ENCODE data around the gene IFNA8. TPM values are rescaled to one million over a fixed set of nuclear protein-coding genes. Genes with fewer than 3 reads are reported as not detected.
"Not testable (repeated sequence)": the region's sequence is repeated elsewhere in the genome, so short reads cannot be mapped to it uniquely, and the experiment has no call there.

The IFNA8 gene
- total RNA-seq (2014; rRNA removed), result not detected in 2 replicates
- polyA plus RNA-seq (2012), result not detected

- DNase-seq (ENCODE audit: low read depth), result no peak
Measured at GRCh38 chr9:21408817-21409216, at the start of gene IFNA8. IFNA8 (plus strand) TSS chr9:21409117; CDS start chr9:21409177, 60 bp downstream.

DNA sequence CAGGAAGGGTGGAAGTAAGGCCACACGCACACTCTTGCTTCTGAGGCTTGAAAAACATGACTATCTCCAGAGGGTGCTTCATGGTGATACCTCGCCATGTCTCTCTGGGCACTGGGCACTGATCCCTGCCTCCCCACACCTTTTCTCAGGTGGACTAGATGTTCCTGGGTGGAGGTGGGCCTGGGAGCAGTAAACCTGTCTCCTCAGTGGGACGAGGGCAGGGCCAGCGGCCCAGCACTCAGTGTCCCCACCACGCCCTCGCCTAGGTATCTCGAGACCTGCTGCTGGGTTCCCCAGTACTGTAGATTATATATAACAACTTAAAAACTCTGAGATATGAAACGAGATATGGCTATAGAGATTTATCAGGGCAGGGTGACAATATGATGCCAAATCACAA is 46.6 kb upstream of the IFNA8 start:
- DNase-seq (ENCODE audit: low read depth), result no peak

DNA sequence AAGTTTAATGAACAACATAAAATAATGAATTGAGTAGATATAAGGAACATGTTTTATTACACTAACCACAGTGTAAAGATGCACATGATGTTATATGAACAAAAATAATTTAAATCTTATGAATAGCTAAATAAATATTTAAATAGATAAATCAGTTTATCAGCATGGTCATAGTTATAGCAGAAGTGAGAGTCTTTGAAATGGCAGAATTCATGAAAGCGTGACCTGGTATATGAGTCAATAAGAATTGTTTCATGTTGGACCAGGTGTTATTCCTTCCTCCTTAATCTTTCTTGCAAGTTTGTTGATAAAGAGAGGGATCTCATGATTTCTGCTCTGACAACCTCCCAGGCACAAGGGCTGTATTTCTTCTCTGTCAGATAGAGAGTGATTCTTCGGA is 41.7 kb upstream of the IFNA8 start:
- not testable (repeated sequence) for DNase-seq (ENCODE audit: low read depth)

DNA sequence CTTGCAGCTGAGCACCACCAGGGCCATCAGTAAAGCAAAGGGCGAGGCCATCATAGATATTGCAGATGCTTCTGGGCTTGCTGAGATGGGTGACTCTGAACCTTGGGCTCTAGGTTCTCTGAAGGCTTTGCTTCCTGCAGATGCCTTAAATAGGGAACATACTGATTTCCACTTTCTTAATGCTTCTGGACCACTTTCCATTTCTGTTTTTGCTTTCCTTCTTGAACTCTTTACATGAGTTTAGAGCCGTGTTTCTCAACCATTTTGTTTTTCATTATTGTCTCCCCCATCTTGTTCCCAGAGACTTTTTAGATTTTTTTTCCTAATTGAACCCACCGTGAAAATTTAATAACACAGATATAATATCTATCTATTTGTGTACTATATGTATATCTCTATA is 41.0 kb upstream of the IFNA8 start, which contains the start of gene IFNA13:
Gene IFNA13 (minus strand): TSS at position 101 of the 400 bp plus-strand sequence. CDS start 47 bp downstream, at position 54.
- DNase-seq (ENCODE audit: low read depth), result no peak

GRCh38 chr9:21371467-21371866 is 37.5 kb upstream of the IFNA8 start:
- not testable (repeated sequence) for DNase-seq (ENCODE audit: low read depth)

GRCh38 chr9:21381448-21382339 is 27.2 kb upstream of the IFNA8 start:
- DNase-seq (ENCODE audit: low read depth), result no peak

- DNase-seq (ENCODE audit: low read depth), result no peak
Measured at GRCh38 chr9:21383627-21384026, 25.3 kb upstream of the IFNA8 start.

- no peak for DNase-seq (ENCODE audit: low read depth)
Measured at GRCh38 chr9:21385131-21385670, 23.7 kb upstream of the IFNA8 start, which contains the start of gene IFNA2. IFNA2 (minus strand) TSS chr9:21385398; CDS start chr9:21385329, 69 bp downstream.

DNA sequence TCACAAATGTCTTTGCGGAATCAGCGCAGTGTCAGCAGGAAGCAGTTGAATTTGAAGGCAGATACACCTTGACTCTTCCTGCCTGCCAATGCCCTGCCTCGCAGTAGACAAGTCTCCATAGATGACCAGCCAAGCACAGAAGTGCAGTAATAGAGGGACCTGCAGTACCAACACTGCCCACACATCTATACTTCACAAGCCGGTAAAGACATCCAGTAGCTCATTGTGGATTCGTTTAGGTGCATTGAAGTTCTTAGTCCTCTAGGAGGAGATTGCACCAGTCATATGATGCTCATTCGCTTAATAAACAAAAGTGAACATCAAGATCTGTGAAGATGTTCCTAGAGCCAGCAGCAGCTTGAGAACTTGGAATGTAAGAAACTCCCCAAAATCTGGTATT is 16.6 kb upstream of the IFNA8 start:
- peak; percentile 40 for DNase-seq (ENCODE audit: low read depth)

- peak; percentile 13 for DNase-seq (ENCODE audit: low read depth)
Measured at GRCh38 chr9:21395778-21396717, 12.9 kb upstream of the IFNA8 start.

- no peak for DNase-seq (ENCODE audit: low read depth)
Measured at GRCh38 chr9:21398955-21399489, 9.9 kb upstream of the IFNA8 start.

GRCh38 chr9:21399956-21400355 is 9.0 kb upstream of the IFNA8 start:
- DNase-seq (ENCODE audit: low read depth), result no peak

GRCh38 chr9:21402386-21403251 is 6.3 kb upstream of the IFNA8 start:
- no peak for DNase-seq (ENCODE audit: low read depth)

- no peak for DNase-seq (ENCODE audit: low read depth)
Measured at GRCh38 chr9:21404146-21404545, 4.8 kb upstream of the IFNA8 start.

GRCh38 chr9:21412107-21412506 is 3.2 kb downstream of the IFNA8 start:
- peak; percentile 35 for DNase-seq (ENCODE audit: low read depth)

- no peak for DNase-seq (ENCODE audit: low read depth)
Measured at GRCh38 chr9:21413151-21413550, 4.2 kb downstream of the IFNA8 start.

DNA sequence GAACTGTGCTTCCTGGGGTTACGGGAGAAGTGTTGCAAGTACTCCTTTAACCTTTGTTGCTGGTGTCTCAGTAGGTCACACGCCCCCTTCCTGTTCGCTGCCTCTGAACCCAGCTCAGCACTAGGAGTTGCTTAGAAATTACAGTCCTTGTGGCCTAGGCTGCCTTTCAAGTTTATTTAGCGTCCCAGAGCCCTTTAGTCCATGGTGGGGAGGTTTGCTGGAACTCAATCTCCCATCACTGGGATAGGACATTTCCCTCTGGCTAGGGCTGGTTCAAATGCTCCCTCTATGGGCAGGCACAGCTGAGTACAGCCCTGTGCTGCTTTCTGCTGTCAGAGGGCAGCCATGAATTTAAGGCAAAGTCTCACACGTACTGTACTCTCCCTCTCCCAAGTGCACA is 4.7 kb downstream of the IFNA8 start:
- no peak for DNase-seq (ENCODE audit: low read depth)

DNA sequence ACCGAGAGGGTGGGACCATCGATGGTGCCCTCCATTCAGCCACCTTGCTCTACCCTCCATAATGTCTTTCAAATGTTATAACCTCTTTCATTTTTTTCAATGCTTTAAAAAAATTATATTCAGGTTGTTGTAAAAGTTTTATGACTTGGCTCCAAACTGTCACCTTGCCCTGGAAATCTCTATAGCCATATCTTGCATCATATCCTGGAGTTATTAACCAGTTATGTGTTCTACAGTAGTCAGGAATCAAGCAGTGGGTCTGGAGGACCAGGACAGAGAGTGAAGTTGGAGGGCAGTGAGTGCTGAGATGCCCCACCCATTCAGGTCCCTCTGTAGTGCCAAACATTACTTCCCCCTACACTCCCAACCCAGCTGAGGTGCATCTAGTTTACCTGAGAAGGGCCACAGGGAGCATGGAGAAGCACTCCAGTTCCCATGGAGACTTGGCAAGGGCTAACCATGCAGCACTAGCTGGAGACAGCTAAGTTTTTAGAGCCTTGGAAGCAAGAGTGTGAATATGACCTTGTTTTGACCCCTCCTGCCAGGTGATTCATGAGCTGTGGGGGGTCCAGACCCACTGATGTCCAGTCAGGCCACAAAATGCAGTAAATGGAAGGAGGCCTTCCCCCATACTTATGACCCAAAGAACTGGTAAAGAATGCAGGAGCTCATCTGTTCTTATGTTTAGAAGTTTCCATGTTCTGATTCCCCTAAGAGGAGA is 5.5 kb downstream of the IFNA8 start:
- no peak for DNase-seq (ENCODE audit: low read depth)

- DNase-seq (ENCODE audit: low read depth), result no peak
Measured at GRCh38 chr9:21415493-21416267, 6.8 kb downstream of the IFNA8 start.
